HTERT RPE-1 (cell line): ENCODE data around the gene WDR91.

Experiments used
- in situ Hi-C: fragments of 300-500 bp; cut with MboI; formaldehyde crosslinking; loops from 4 replicates; pipeline ENCODE4 v1.14.3; 2020; ENCODE audit warnings: low sequenced_read_pairs

WDR91 gene

GRCh38 chr7:135164357-135165061, 46.8 kb downstream of the WDR91 start:
- in situ Hi-C loops = no loop called here

GRCh38 chr7:135162382-135163001, 48.8 kb downstream of the WDR91 start:
- in situ Hi-C loops = no loop called here

- in situ Hi-C loops = no loop called here
Measured at GRCh38 chr7:135161669-135162068, 49.7 kb downstream of the WDR91 start.

GRCh38 chr7:135160858-135161653, 50.3 kb downstream of the WDR91 start:
- in situ Hi-C loops = no loop called here

GRCh38 chr7:135160098-135160857, 51.0 kb downstream of the WDR91 start:
- in situ Hi-C loops = no loop called here

- in situ Hi-C loops = no loop called here
Measured at GRCh38 chr7:135159359-135160085, 51.8 kb downstream of the WDR91 start.

- in situ Hi-C loops = no loop called here
Measured at GRCh38 chr7:135158874-135159273, 52.5 kb downstream of the WDR91 start.

GRCh38 chr7:135158141-135158655, 53.1 kb downstream of the WDR91 start:
- in situ Hi-C loops = no loop called here

- in situ Hi-C loops = no loop called here
Measured at GRCh38 chr7:135156290-135156689, 55.0 kb downstream of the WDR91 start.

- in situ Hi-C loops = no loop called here
Measured at GRCh38 chr7:135154734-135155133, 56.6 kb downstream of the WDR91 start.

- in situ Hi-C loops = no loop called here
Measured at GRCh38 chr7:135152442-135152841, 58.9 kb downstream of the WDR91 start.

- in situ Hi-C loops = no loop called here
Measured at GRCh38 chr7:135151533-135151932, 59.8 kb downstream of the WDR91 start.

GRCh38 chr7:135151132-135151531, 60.2 kb downstream of the WDR91 start:
- in situ Hi-C loops = no loop called here

- in situ Hi-C loops = no loop called here
Measured at GRCh38 chr7:135150072-135150782, 61.1 kb downstream of the WDR91 start.

GRCh38 chr7:135147899-135148721, 63.2 kb downstream of the WDR91 start, which contains the start of gene TMEM140:
Gene TMEM140, plus strand, starts transcription at chr7:135148072. Its CDS starts 16,370 bp downstream, at chr7:135164442.
- in situ Hi-C loops = no loop called here

- in situ Hi-C loops = no loop called here
Measured at GRCh38 chr7:135147341-135147898, 63.9 kb downstream of the WDR91 start.

GRCh38 chr7:135143885-135144668, 67.2 kb downstream of the WDR91 start:
- in situ Hi-C loops = no loop called here
